ENCODE data around the gene SPECC1L.

SPECC1L gene

GRCh38 chr22:24455751-24456426 lies 185.3 kb downstream of the SPECC1L start:
- DNase-seq, result peak; percentile 16 to 32
- TF ChIP-seq POLR2A (IDR thresholded peaks at IDR 0.05; ENCODE audit: low read length) (no peak), GATA1 (IDR thresholded peaks at IDR 0.05; ENCODE audit: low read depth, low read length) (no peak)

- TF ChIP-seq GATA1 (IDR thresholded peaks at IDR 0.05; ENCODE audit: low read depth, low read length) (no peak), POLR2A (IDR thresholded peaks at IDR 0.05; ENCODE audit: low read length) (no peak)
- DNase-seq, result no peak
Observed at GRCh38 chr22:24457894-24458420, 187.3 kb downstream of the SPECC1L start.

GRCh38 chr22:24459911-24460310 lies 189.3 kb downstream of the SPECC1L start:
- TF ChIP-seq POLR2A (IDR thresholded peaks at IDR 0.05; ENCODE audit: low read length) (no peak), GATA1 (IDR thresholded peaks at IDR 0.05; ENCODE audit: low read depth, low read length) (no peak)
- no peak for DNase-seq

GRCh38 chr22:24460418-24461089 lies 189.9 kb downstream of the SPECC1L start:
- TF ChIP-seq GATA1 (IDR thresholded peaks at IDR 0.05; ENCODE audit: low read depth, low read length) (no peak), POLR2A (IDR thresholded peaks at IDR 0.05; ENCODE audit: low read length) (no peak)
- peak; percentile 18 to 39 for DNase-seq

GRCh38 chr22:24463071-24463760 lies 192.6 kb downstream of the SPECC1L start:
- TF ChIP-seq POLR2A (IDR thresholded peaks at IDR 0.05; ENCODE audit: low read length), result no peak
- no peak for TF ChIP-seq GATA1 (IDR thresholded peaks at IDR 0.05; ENCODE audit: low read depth, low read length)
- no peak for DNase-seq

GRCh38 chr22:24465566-24465965 lies 194.9 kb downstream of the SPECC1L start:
- TF ChIP-seq POLR2A (IDR thresholded peaks at IDR 0.05; ENCODE audit: low read length), result no peak
- no peak for DNase-seq

- DNase-seq, result no peak
- TF ChIP-seq POLR2A (IDR thresholded peaks at IDR 0.05; ENCODE audit: low read length), result no peak
- no peak for TF ChIP-seq GATA1 (IDR thresholded peaks at IDR 0.05; ENCODE audit: low read depth, low read length)
Observed at GRCh38 chr22:24465975-24466374, 195.3 kb downstream of the SPECC1L start.

GRCh38 chr22:24466716-24467328 lies 196.2 kb downstream of the SPECC1L start:
- TF ChIP-seq POLR2A (IDR thresholded peaks at IDR 0.05; ENCODE audit: low read length) (no peak), GATA1 (IDR thresholded peaks at IDR 0.05; ENCODE audit: low read depth, low read length) (no peak)
- no peak for DNase-seq

- TF ChIP-seq POLR2A (IDR thresholded peaks at IDR 0.05; ENCODE audit: low read length) (no peak), GATA1 (IDR thresholded peaks at IDR 0.05; ENCODE audit: low read depth, low read length) (no peak)
Observed at GRCh38 chr22:24467340-24467739, 196.7 kb downstream of the SPECC1L start.

More at GRCh38 chr22:24467340-24467739, 196.7 kb downstream of the SPECC1L start:
- DNase-seq, result no peak
